A673 (cell line): Measurements from ENCODE around the gene RFTN1. TPM values are rescaled to one million over a fixed set of nuclear protein-coding genes. Genes with fewer than 3 reads are reported as not detected.

ENCODE experiments used
- BruUV-seq: library from RNA; stranded (reverse); fragments of 400-500 nt; replicated peaks from 2 replicates; lab custom pipeline; 2021; lab: Mats Ljungman, UMichigan
- CTCF ChIA-PET: fragments of 300-600 bp; sonication (Branson Sonifier 250); formaldehyde crosslinking; loops from one replicate; lab custom pipeline; 2022; ENCODE audit warnings: antibody characterized with exemption; lab: Charles Lee
- POLR2A ChIA-PET: fragments of 300-600 bp; sonication (Branson Sonifier 250); formaldehyde crosslinking; loops from one replicate; lab custom pipeline; 2022; ENCODE audit warnings: antibody characterized with exemption; ENCODE audit not compliant: low non-redundant PET; lab: Charles Lee
- DNase-seq: peaks from one replicate; pipeline ENCODE4 v3.0.0-alpha.2; 2015; ENCODE audit warnings: low spot score
- H3K27ac ChIP-seq: fragments of 200-600 bp; sonication (generic); 2 replicates; pipeline ENCODE4 v1.5.1; 2016; ENCODE audit warnings: mixed run types, low read depth, mild to moderate bottlenecking, mixed read lengths, antibody characterized with exemption, low read length; ENCODE audit not compliant: poor library complexity, severe bottlenecking
- H3K27me3 ChIP-seq: fragments of 200-600 bp; sonication (generic); replicated peaks from 2 replicates; pipeline ENCODE4 v1.6.1; 2017; ENCODE audit warnings: mixed run types, low read depth, mild to moderate bottlenecking, mixed read lengths, antibody characterized with exemption, low read length; ENCODE audit not compliant: insufficient read depth, poor library complexity
- H3K36me3 ChIP-seq: fragments of 200-600 bp; sonication (generic); 2 replicates; pipeline ENCODE4 v1.6.1; 2016; ENCODE audit warnings: mixed run types, mild to moderate bottlenecking, mixed read lengths, antibody characterized with exemption, low read length; ENCODE audit not compliant: insufficient read depth, poor library complexity, severe bottlenecking
- H3K4me1 ChIP-seq: fragments of 200-600 bp; sonication (generic); 2 replicates; pipeline ENCODE4 v1.6.1; 2017; ENCODE audit warnings: mixed run types, mild to moderate bottlenecking, mixed read lengths, antibody characterized with exemption, low read length; ENCODE audit not compliant: insufficient read depth, poor library complexity, severe bottlenecking
- H3K4me3 ChIP-seq: fragments of 200-600 bp; sonication (generic); 2 replicates; pipeline ENCODE4 v1.5.1; 2016; ENCODE audit warnings: low read depth, mixed run types, mild to moderate bottlenecking, mixed read lengths, low read length; ENCODE audit not compliant: poor library complexity, severe bottlenecking
- H3K9me3 ChIP-seq: fragments of 200-600 bp; sonication (generic); 2 replicates; pipeline ENCODE4 v1.6.1; 2016; ENCODE audit warnings: mixed run types, low read depth, mild to moderate bottlenecking, mixed read lengths, antibody characterized with exemption, low read length; ENCODE audit not compliant: poor library complexity, severe bottlenecking
- CTCF ChIP-seq: fragments of 300-800, 200-600 bp; sonication (generic); conservative IDR thresholded peaks from 2 replicates; pipeline ENCODE4 v1.5.1; 2017; ENCODE audit warnings: low read depth, mild to moderate bottlenecking, antibody characterized with exemption, low read length, moderate library complexity, mixed read lengths
- EZH2 ChIP-seq: fragments of 200-600 bp; sonication (generic); IDR thresholded peaks from 2 replicates; pipeline ENCODE4 v1.6.1; 2017; ENCODE audit warnings: borderline replicate concordance, low read depth, mild to moderate bottlenecking, mixed read lengths, antibody characterized with exemption, low read length; ENCODE audit not compliant: poor library complexity, severe bottlenecking
- intact Hi-C: fragments of 100-400 bp; cut with micrococcal nuclease; formaldehyde crosslinking; loops from one replicate; pipeline ENCODE4 v1.10.0; 2022; ENCODE audit not compliant: unreplicated experiment
- total RNA-seq: library from RNA; stranded (reverse); gene quantifications from 2 replicates; pipeline ENCODE4 v1.2.3, GENCODE V29; 2021

The RFTN1 gene
- total RNA-seq, 1 experiment from 2014 or later: 0.60 TPM

- H3K27me3 ChIP-seq: no peaks in the 10 kb centered on the region
- BruUV-seq: no TSS peak
- POLR2A ChIA-PET: no interaction called here
- no peak for DNase-seq
- TF ChIP-seq CTCF: no peak
- no peak for TF ChIP-seq EZH2
- no peak overlapping the region for H3K4me3 ChIP-seq
- intact Hi-C loops: no loop called here
- CTCF ChIA-PET: no interaction called here
- H3K4me1 ChIP-seq: peaks cover 5% of the 10 kb centered on the region
- no peak overlapping the region for H3K27ac ChIP-seq
- no peaks in the 10 kb centered on the region for H3K36me3 ChIP-seq
- H3K9me3 ChIP-seq: no peaks in the 10 kb centered on the region
These were observed 34.3 kb upstream of the RFTN1 start for GRCh38 chr3:16547561-16548357.

- Histone ChIP-seq H3K36me3 (no peaks in the 10 kb centered on the region), H3K4me1 (peaks cover 5% of the 10 kb centered on the region), H3K9me3 (no peaks in the 10 kb centered on the region), H3K27ac (no peak overlapping the region), H3K27me3 (no peaks in the 10 kb centered on the region), H3K4me3 (no peak overlapping the region)
- POLR2A ChIA-PET: interaction anchor here (0.5 kb wide), 1 partner anchor 222 kb away, joined by 3 read pairs; no protein-coding TSS in a partner anchor
- CTCF ChIA-PET: no interaction called here
- BruUV-seq: no TSS peak
- intact Hi-C loops: no loop called here
- DNase-seq: no peak
- TF ChIP-seq EZH2 (no peak), CTCF (no peak)
These were observed 32.9 kb upstream of the RFTN1 start for GRCh38 chr3:16546186-16547010.

- Histone ChIP-seq H3K27ac (no peak overlapping the region), H3K27me3 (peaks cover 4% of the 10 kb centered on the region), H3K4me1 (peaks cover 4% of the 10 kb centered on the region), H3K4me3 (no peak overlapping the region), H3K36me3 (no peaks in the 10 kb centered on the region), H3K9me3 (no peaks in the 10 kb centered on the region)
- no TSS peak for BruUV-seq
- intact Hi-C loops: no loop called here
- ChIA-PET POLR2A (no interaction called here), CTCF (no interaction called here)
- TF ChIP-seq CTCF (no peak), EZH2 (no peak)
- DNase-seq: no peak
These were observed 32.1 kb upstream of the RFTN1 start for GRCh38 chr3:16545413-16546185.
